ENCODE measurements around the gene CELF2. TPM values are rescaled to one million over a fixed set of nuclear protein-coding genes. Genes with fewer than 3 reads are reported as not detected.

Gene CELF2
- total and polyA plus RNA-seq, 7 donors, result 6.0 to 83.1 (median 48.9) TPM

GRCh38 chr10:11107948-11108347, 90.3 kb downstream of the CELF2 start:
- Histone ChIP-seq H3K4me1 (no peaks in the 10 kb centered on the region), H3K36me3 (no peaks in the 10 kb centered on the region), H3K9me3 (peaks cover 0 to 4% (median 0%) of the 10 kb centered on the region in 4 donors), H3K27me3 (no peaks in the 10 kb centered on the region), H3K27ac (no peak overlapping the region), H3K4me3 (no peak overlapping the region)
- TF ChIP-seq POLR2AphosphoS5 (IDR thresholded peaks at IDR 0.05) (no peak), CTCF (IDR thresholded peaks at IDR 0.05) (no peak), EP300 (IDR thresholded peaks at IDR 0.05) (no peak), POLR2A (IDR thresholded peaks at IDR 0.05) (no peak)
- intact Hi-C loops (cut with DNase I), result no loop called here
- no peak for DNase-seq

- no peak for DNase-seq
- TF ChIP-seq POLR2A (IDR thresholded peaks at IDR 0.05) (no peak), CTCF (IDR thresholded peaks at IDR 0.05) (no peak), EP300 (IDR thresholded peaks at IDR 0.05) (no peak), POLR2AphosphoS5 (IDR thresholded peaks at IDR 0.05) (no peak)
- intact Hi-C loops (cut with DNase I), result no loop called here
- H3K4me1 ChIP-seq, result no peaks in the 10 kb centered on the region
- no peaks in the 10 kb centered on the region for H3K27me3 ChIP-seq
- no peak overlapping the region for H3K27ac ChIP-seq
- H3K4me3 ChIP-seq, result no peak overlapping the region
- 93 to 95% methylated on average over 5 of the region's 5 CpGs for whole genome bisulfite sequencing, 2 donors
- H3K9me3 ChIP-seq, result peaks cover 0 to 4% (median 0%) of the 10 kb centered on the region in 4 donors
- no peaks in the 10 kb centered on the region for H3K36me3 ChIP-seq
These were observed 90.7 kb downstream of the CELF2 start for GRCh38 chr10:11108356-11108755.

- H3K27me3 ChIP-seq, result no peaks in the 10 kb centered on the region
- H3K9me3 ChIP-seq, result peaks cover 0 to 4% (median 0%) of the 10 kb centered on the region in 4 donors
- no peaks in the 10 kb centered on the region for H3K36me3 ChIP-seq
- H3K4me3 ChIP-seq, result no peak overlapping the region
- no peak for DNase-seq
- 95 to 96% methylated on average over 6 of the region's 6 CpGs for WGBS, 2 donors
- intact Hi-C loops (cut with DNase I), result no loop called here
- no peak for TF ChIP-seq POLR2AphosphoS5 (IDR thresholded peaks at IDR 0.05)
- no peak for TF ChIP-seq CTCF (IDR thresholded peaks at IDR 0.05)
- no peak for TF ChIP-seq POLR2A (IDR thresholded peaks at IDR 0.05)
- no peak for TF ChIP-seq EP300 (IDR thresholded peaks at IDR 0.05)
- H3K4me1 ChIP-seq, result no peaks in the 10 kb centered on the region
- peak overlapping the region in 2 of 4 donors; percentile 23 to 38 for H3K27ac ChIP-seq
These were observed 91.9 kb downstream of the CELF2 start for GRCh38 chr10:11109590-11109989.

- Histone ChIP-seq H3K27ac (peak overlapping the region in 2 of 4 donors; percentile 23 to 38), H3K4me3 (no peak overlapping the region), H3K36me3 (no peaks in the 10 kb centered on the region), H3K27me3 (no peaks in the 10 kb centered on the region), H3K4me1 (no peaks in the 10 kb centered on the region), H3K9me3 (peaks cover 0 to 4% (median 0%) of the 10 kb centered on the region in 4 donors)
- TF ChIP-seq CTCF (IDR thresholded peaks at IDR 0.05) (no peak), POLR2AphosphoS5 (IDR thresholded peaks at IDR 0.05) (peak in 1 of 4 donors; percentile 24), POLR2A (IDR thresholded peaks at IDR 0.05) (no peak), EP300 (IDR thresholded peaks at IDR 0.05) (no peak)
- DNase-seq, result peak; percentile 71
- WGBS, 2 donors, result 75 to 85% methylated on average over 6 of the region's 6 CpGs
- intact Hi-C loops (cut with DNase I), result no loop called here
These were observed 92.9 kb downstream of the CELF2 start for GRCh38 chr10:11110539-11110938.

GRCh38 chr10:11111490-11111889, 93.8 kb downstream of the CELF2 start:
- TF ChIP-seq POLR2A (IDR thresholded peaks at IDR 0.05) (no peak), POLR2AphosphoS5 (IDR thresholded peaks at IDR 0.05) (no peak), CTCF (IDR thresholded peaks at IDR 0.05) (no peak), EP300 (IDR thresholded peaks at IDR 0.05) (no peak)
- H3K4me3 ChIP-seq, result no peak overlapping the region
- WGBS, 2 donors, result 95 to 96% methylated on average over 8 of the region's 8 CpGs
- no peak overlapping the region for H3K27ac ChIP-seq
- DNase-seq, result no peak
- H3K9me3 ChIP-seq, result peaks cover 0 to 4% (median 0%) of the 10 kb centered on the region in 4 donors
- intact Hi-C loops (cut with DNase I), result no loop called here
- H3K4me1 ChIP-seq, result no peaks in the 10 kb centered on the region
- no peaks in the 10 kb centered on the region for H3K36me3 ChIP-seq
- no peaks in the 10 kb centered on the region for H3K27me3 ChIP-seq

Measured in sigmoid colon (tissue), 7 donors.